Measurements from ENCODE around the gene RASAL3. TPM values are rescaled to one million over a fixed set of nuclear protein-coding genes. Genes with fewer than 3 reads are reported as not detected.

The RASAL3 gene
- total and polyA plus RNA-seq, 2 donors (not counting 1 experiment from before 2014, with no cell fraction given): not detected

DNA sequence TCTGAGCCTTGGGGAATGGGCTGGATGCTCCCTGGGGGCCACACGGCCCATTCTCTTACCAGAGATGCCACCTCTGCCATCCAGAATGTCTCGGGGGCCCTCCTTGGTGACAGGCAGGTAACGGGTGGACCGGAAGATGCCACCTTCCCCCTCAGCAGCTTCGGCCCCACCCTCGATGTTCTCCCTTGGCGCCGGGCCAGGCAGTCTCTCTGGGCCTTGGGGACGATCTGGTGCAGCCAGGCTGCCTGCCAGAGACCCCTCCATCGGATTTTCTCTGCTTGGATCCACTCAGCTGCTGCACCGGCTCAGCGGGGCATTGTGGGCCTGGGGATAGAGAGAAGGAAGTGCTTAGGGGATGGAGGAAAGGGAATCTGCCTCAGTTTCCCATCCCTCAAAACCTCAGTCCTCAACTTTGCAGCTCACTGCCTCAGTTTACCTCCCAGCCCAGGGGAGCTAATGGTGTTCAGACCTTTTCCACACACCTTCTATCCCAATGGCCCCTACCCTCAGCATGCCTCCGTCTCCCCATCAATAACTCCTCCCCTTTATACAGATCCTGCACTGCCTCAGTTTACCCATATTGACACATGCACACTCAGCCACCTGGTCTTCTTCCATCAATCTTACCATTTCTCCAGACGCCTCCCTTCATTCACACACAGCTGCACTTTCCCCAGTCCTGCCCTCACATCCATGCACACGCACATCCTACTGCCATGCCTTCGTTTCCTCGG lies 16.1 kb downstream of the RASAL3 start:
- no peaks in the 10 kb centered on the region for H3K36me3 ChIP-seq (ENCODE audit: control insufficient read depth, insufficient read depth, low read length)
- no peak overlapping the region for H3K9ac ChIP-seq (ENCODE audit: insufficient read depth, low read length)
- no peaks in the 10 kb centered on the region for H4K20me1 ChIP-seq (ENCODE audit: control insufficient read depth, extremely low read depth, insufficient read depth, low read length)
- TF ChIP-seq, protein P1, sequence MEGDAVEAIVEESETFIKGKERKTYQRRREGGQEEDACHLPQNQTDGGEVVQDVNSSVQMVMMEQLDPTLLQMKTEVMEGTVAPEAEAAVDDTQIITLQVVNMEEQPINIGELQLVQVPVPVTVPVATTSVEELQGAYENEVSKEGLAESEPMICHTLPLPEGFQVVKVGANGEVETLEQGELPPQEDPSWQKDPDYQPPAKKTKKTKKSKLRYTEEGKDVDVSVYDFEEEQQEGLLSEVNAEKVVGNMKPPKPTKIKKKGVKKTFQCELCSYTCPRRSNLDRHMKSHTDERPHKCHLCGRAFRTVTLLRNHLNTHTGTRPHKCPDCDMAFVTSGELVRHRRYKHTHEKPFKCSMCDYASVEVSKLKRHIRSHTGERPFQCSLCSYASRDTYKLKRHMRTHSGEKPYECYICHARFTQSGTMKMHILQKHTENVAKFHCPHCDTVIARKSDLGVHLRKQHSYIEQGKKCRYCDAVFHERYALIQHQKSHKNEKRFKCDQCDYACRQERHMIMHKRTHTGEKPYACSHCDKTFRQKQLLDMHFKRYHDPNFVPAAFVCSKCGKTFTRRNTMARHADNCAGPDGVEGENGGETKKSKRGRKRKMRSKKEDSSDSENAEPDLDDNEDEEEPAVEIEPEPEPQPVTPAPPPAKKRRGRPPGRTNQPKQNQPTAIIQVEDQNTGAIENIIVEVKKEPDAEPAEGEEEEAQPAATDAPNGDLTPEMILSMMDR (conservative IDR thresholded peaks at IDR 0.05 in 1 of 2, IDR thresholded peaks at IDR 0.05 in 1 of 2; ENCODE audit: low read depth in 1 of 2, low read length in 2 of 2): no peak
- TF ChIP-seq EZH2 (IDR thresholded peaks at IDR 0.05; ENCODE audit: low read length, missing control alignments): no peak
- peaks cover 7% of the 10 kb centered on the region for H3K4me1 ChIP-seq (ENCODE audit: control insufficient read depth, extremely low read depth, insufficient read depth, low read length)
- H3K27ac ChIP-seq (ENCODE audit: insufficient read depth, low read length): no peak overlapping the region
- H3K27me3 ChIP-seq (ENCODE audit: control insufficient read depth, insufficient read depth, low read length): no peaks in the 10 kb centered on the region
- H3K4me3 ChIP-seq (replicated peaks in 1 of 4; ENCODE audit: control extremely low read depth in 1 of 4, insufficient read depth in 1 of 4, low read depth in 3 of 4, low read length in 4 of 4): peak overlapping the region in 2 of 4 experiments; percentile 60 to 74
- H3K4me2 ChIP-seq (ENCODE audit: extremely low read depth, insufficient read depth, low read length): no peak overlapping the region
- H2AFZ ChIP-seq (ENCODE audit: low read length): no peak overlapping the region
- H3K79me2 ChIP-seq (ENCODE audit: control insufficient read depth, insufficient read depth, low read length): no peaks in the 10 kb centered on the region
- H3K9me3 ChIP-seq (ENCODE audit: control insufficient read depth, insufficient read depth, low read depth, low read length): no peaks in the 10 kb centered on the region
- no peak for DNase-seq (ENCODE audit: low read depth in 2 of 2)

- DNase-seq (ENCODE audit: low read depth in 2 of 2): no peak
- H4K20me1 ChIP-seq (ENCODE audit: control insufficient read depth, extremely low read depth, insufficient read depth, low read length): no peaks in the 10 kb centered on the region
These were observed 17.3 kb downstream of the RASAL3 start for GRCh38 chr19:15447057-15447456.

DNA sequence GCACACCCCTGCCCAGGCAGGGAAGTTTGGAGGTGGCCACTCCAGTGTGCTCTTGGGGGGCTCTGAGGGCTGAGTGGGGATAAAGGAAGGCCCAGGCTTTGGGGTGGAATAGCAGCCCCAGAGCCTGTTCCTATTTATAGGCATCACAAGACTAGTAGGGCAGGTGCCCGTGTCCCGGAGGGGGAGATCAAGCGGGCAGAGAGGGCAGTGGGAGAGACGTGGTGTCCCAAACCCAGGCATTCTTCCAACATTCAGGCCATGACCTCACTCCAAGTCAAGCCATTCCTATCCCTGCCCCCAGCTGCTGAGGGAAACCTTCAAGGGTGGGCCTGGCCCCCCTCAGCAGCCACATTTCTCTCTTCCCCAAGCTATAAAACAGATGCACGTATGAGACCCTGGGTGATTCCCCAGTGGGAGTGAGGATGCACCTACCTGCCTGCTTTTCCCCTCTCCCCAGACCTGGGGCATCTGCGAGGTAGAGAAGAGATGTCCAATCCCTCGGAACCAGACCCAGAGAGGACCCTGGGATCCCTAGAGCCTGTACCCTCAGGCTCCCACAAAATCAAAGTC lies 18.5 kb downstream of the RASAL3 start:
- Histone ChIP-seq H3K79me2 (ENCODE audit: control insufficient read depth, insufficient read depth, low read length) (no peaks in the 10 kb centered on the region), H3K4me1 (ENCODE audit: control insufficient read depth, extremely low read depth, insufficient read depth, low read length) (no peaks in the 10 kb centered on the region), H3K4me3 (replicated peaks in 1 of 4; ENCODE audit: control extremely low read depth in 1 of 4, insufficient read depth in 1 of 4, low read depth in 3 of 4, low read length in 4 of 4) (no peak overlapping the region), H3K27ac (ENCODE audit: insufficient read depth, low read length) (no peak overlapping the region), H2AFZ (ENCODE audit: low read length) (no peak overlapping the region), H4K20me1 (ENCODE audit: control insufficient read depth, extremely low read depth, insufficient read depth, low read length) (no peaks in the 10 kb centered on the region), H3K27me3 (ENCODE audit: control insufficient read depth, insufficient read depth, low read length) (no peaks in the 10 kb centered on the region), H3K4me2 (ENCODE audit: extremely low read depth, insufficient read depth, low read length) (no peak overlapping the region), H3K9me3 (ENCODE audit: control insufficient read depth, insufficient read depth, low read depth, low read length) (no peaks in the 10 kb centered on the region), H3K9ac (ENCODE audit: insufficient read depth, low read length) (no peak overlapping the region), H3K36me3 (ENCODE audit: control insufficient read depth, insufficient read depth, low read length) (no peaks in the 10 kb centered on the region)
- TF ChIP-seq EZH2 (IDR thresholded peaks at IDR 0.05; ENCODE audit: low read length, missing control alignments): no peak
- TF ChIP-seq, protein P1 (conservative IDR thresholded peaks at IDR 0.05 in 1 of 2, IDR thresholded peaks at IDR 0.05 in 1 of 2; ENCODE audit: low read depth in 1 of 2, low read length in 2 of 2): no peak
- DNase-seq (ENCODE audit: low read depth in 2 of 2): no peak

More at GRCh38 chr19:15447057-15447456, 17.3 kb downstream of the RASAL3 start:
- Histone ChIP-seq H3K9me3 (ENCODE audit: control insufficient read depth, insufficient read depth, low read depth, low read length) (no peaks in the 10 kb centered on the region), H2AFZ (ENCODE audit: low read length) (no peak overlapping the region), H3K27ac (ENCODE audit: insufficient read depth, low read length) (no peak overlapping the region), H3K9ac (ENCODE audit: insufficient read depth, low read length) (no peak overlapping the region), H3K27me3 (ENCODE audit: control insufficient read depth, insufficient read depth, low read length) (no peaks in the 10 kb centered on the region), H3K4me3 (replicated peaks in 1 of 4; ENCODE audit: control extremely low read depth in 1 of 4, insufficient read depth in 1 of 4, low read depth in 3 of 4, low read length in 4 of 4) (no peak overlapping the region), H3K4me1 (ENCODE audit: control insufficient read depth, extremely low read depth, insufficient read depth, low read length) (no peaks in the 10 kb centered on the region), H3K36me3 (ENCODE audit: control insufficient read depth, insufficient read depth, low read length) (no peaks in the 10 kb centered on the region), H3K79me2 (ENCODE audit: control insufficient read depth, insufficient read depth, low read length) (no peaks in the 10 kb centered on the region), H3K4me2 (ENCODE audit: extremely low read depth, insufficient read depth, low read length) (no peak overlapping the region)
- no peak for TF ChIP-seq EZH2 (IDR thresholded peaks at IDR 0.05; ENCODE audit: low read length, missing control alignments)
- TF ChIP-seq, protein P1 (conservative IDR thresholded peaks at IDR 0.05 in 1 of 2, IDR thresholded peaks at IDR 0.05 in 1 of 2; ENCODE audit: low read depth in 1 of 2, low read length in 2 of 2): no peak

All from fibroblast of lung (primary cell).